GM21515 (cell line): Measurements from ENCODE around the gene GARIN5A.

Experiments
- ATAC-seq: cut with Tn5 transposase; IDR thresholded peaks from one replicate; pipeline ENCODE4 v1.9.1; 2021; ENCODE audit not compliant: unreplicated experiment

Gene GARIN5A

GRCh38 chr19:50509366-50509765, 32.7 kb upstream of the GARIN5A start:
- ATAC-seq, result no peak

- ATAC-seq, result no peak
Observed at GRCh38 chr19:50508843-50509190, 32.2 kb upstream of the GARIN5A start.

GRCh38 chr19:50507376-50507775, 30.7 kb upstream of the GARIN5A start:
- ATAC-seq, result no peak

- no peak for ATAC-seq
Observed at GRCh38 chr19:50506700-50507099, 30.1 kb upstream of the GARIN5A start.

GRCh38 chr19:50505856-50506611, 29.4 kb upstream of the GARIN5A start:
- ATAC-seq, result no peak

GRCh38 chr19:50501568-50502475, 25.2 kb upstream of the GARIN5A start:
- no peak for ATAC-seq

GRCh38 chr19:50501186-50501567, 24.5 kb upstream of the GARIN5A start:
- no peak for ATAC-seq

GRCh38 chr19:50500753-50501151, 24.1 kb upstream of the GARIN5A start:
- no peak for ATAC-seq

- no peak for ATAC-seq
Observed at GRCh38 chr19:50500060-50500752, 23.6 kb upstream of the GARIN5A start.

- ATAC-seq, result no peak
Observed at GRCh38 chr19:50498219-50499056, 21.8 kb upstream of the GARIN5A start.

- no peak for ATAC-seq
Observed at GRCh38 chr19:50497022-50497405, 20.4 kb upstream of the GARIN5A start.

GRCh38 chr19:50496189-50497021, 19.8 kb upstream of the GARIN5A start:
- ATAC-seq, result no peak

- no peak for ATAC-seq
Observed at GRCh38 chr19:50495020-50495531, 18.4 kb upstream of the GARIN5A start.

GRCh38 chr19:50494186-50495019, 17.8 kb upstream of the GARIN5A start:
- ATAC-seq, result no peak

- ATAC-seq, result no peak
Observed at GRCh38 chr19:50493171-50493570, 16.5 kb upstream of the GARIN5A start.

GRCh38 chr19:50492303-50493052, 15.8 kb upstream of the GARIN5A start:
- no peak for ATAC-seq

GRCh38 chr19:50490991-50491472, 14.4 kb upstream of the GARIN5A start:
- ATAC-seq, result no peak

GRCh38 chr19:50490411-50490811, 13.8 kb upstream of the GARIN5A start:
- ATAC-seq, result no peak
